ENCODE measurements around the gene MACF1.

MACF1 gene

DNA sequence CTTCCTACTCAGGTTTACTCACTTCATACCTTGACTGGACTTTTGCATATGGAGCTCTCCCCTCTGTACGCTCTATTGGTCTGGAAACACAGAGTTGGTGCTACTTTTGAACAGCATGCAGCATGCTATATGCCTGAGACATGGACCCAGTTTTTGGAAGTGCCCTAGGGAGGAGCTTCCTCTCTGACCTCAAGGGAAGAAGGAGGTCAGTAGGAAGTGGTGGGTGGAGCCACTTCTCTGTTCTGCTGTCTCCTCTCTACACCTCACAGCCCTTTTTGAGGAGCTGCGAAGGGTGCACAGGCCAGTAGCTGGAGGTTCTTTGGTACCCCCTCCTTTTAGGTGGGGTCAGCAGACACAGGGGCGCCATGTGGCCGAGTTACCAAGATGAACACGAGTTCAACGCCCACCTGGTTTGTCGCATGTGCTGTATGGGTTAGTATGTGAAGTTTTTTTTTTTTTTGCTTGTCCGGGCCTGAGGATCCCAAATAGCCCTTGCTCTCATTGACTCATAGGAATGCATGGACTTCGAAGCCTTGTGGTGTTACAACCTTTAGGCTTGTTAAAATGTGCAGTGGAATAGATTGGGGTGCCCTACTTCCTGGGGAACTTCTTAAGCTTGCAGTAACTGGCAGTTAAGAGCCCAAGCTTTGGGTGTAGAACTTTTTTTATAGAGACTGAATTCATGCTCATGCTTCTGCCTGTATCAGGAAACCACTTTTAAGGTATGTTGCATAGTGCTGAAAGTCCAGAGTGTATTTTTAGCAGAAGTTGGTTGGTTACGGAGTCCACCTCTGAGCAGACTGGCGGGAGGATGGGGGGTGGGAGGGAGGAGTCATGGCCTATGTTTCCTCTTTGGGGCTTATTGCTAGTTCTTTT is 10.7 kb downstream of the MACF1 start:
- H3K27me3 ChIP-seq (ENCODE audit: low read depth, low read length), result no peaks in the 10 kb centered on the region
- peaks cover 19 to 44% of the 10 kb centered on the region in 2 donors for H3K4me1 ChIP-seq (ENCODE audit: control insufficient read depth in 1 of 2, insufficient read depth in 2 of 2, low read length in 2 of 2)
- H3K36me3 ChIP-seq (ENCODE audit: control insufficient read depth in 1 of 2, insufficient read depth in 2 of 2, low read length in 2 of 2), result no peaks in the 10 kb centered on the region
- peak overlapping the region; percentile 12 to 26 for H3K4me3 ChIP-seq (ENCODE audit: low read depth in 1 of 2, low read length in 2 of 2)
- H3K27ac ChIP-seq (ENCODE audit: low read length), result peak overlapping the region; percentile 70
- H3K9me3 ChIP-seq (ENCODE audit: control insufficient read depth in 1 of 2, low read length in 2 of 2), result no peaks in the 10 kb centered on the region

DNA sequence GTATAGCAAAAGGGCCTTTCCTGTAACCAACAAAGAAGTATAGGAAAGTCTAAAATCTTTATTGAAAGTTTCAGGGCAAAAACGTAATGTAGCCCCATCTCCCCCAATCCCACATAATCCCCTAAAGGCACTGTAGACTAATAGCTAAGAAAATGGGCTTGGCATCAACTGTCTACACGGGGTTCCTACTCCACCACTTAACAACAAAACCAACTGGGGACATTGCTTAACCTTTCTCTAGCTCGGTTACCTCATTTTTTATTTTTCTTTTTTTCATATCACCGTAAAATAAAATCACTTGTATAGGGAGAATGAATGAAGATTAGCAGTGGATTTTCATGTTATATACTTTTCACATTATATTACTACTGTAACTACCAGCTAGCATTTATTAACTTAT is 12.3 kb downstream of the MACF1 start:
- no peaks in the 10 kb centered on the region for H3K27me3 ChIP-seq (ENCODE audit: low read depth, low read length)
- H3K27ac ChIP-seq (ENCODE audit: low read length), result peak overlapping the region; percentile 70
- H3K4me1 ChIP-seq (ENCODE audit: control insufficient read depth in 1 of 2, insufficient read depth in 2 of 2, low read length in 2 of 2), result peaks cover 19 to 44% of the 10 kb centered on the region in 2 donors
- H3K9me3 ChIP-seq (ENCODE audit: control insufficient read depth in 1 of 2, low read length in 2 of 2), result no peaks in the 10 kb centered on the region
- H3K4me3 ChIP-seq (ENCODE audit: low read depth in 1 of 2, low read length in 2 of 2), result no peak overlapping the region
- no peaks in the 10 kb centered on the region for H3K36me3 ChIP-seq (ENCODE audit: control insufficient read depth in 1 of 2, insufficient read depth in 2 of 2, low read length in 2 of 2)

DNA sequence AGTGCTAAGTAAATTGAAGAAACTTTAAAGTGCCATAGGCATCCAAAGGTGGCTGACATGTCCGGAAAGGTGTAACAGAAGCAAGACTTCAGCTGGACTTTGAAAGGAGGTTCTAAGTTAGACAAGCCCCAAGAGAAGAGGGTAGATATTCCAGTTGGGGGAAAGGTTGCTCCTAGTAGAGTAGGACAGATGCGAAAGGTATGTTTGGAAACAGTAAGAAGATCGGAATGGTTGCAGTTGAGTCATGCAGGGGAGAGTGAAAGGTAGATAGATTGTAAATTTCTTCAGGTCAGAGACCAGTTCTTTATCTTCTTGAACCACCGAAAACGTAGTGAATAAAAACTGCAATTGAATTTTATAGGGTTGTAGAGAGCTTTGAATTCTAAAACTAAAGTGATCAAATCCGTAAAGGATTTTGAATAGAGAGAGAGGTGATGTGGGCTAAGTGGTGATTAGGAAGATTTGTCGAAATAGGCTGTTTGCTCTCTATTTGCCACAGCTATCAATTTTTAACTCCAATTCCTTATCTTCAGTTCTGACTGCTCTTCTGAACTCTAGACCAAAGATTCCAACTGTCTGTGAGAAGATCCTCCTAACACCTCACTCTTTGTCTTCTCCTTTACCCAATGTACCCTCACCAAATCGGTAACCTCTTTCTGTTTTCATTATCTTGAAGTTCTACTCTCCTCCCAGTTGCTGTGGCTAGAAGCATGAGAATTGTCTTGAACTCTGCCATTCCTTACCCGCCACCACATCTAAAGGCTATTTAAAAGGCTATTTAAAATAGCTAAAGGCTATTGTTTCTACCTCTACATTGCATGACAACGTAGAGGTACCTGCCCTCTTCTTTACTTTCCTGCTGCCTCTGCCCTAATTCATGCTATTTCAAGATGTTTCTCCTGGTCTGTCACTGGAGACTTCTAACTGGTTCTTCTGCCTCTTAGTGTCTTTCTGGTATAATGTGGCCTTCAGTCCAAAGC is 16.7 kb downstream of the MACF1 start:
- no peak overlapping the region for H3K27ac ChIP-seq (ENCODE audit: low read length)
- no peaks in the 10 kb centered on the region for H3K9me3 ChIP-seq (ENCODE audit: control insufficient read depth in 1 of 2, low read length in 2 of 2)
- H3K27me3 ChIP-seq (ENCODE audit: low read depth, low read length), result no peaks in the 10 kb centered on the region
- H3K4me3 ChIP-seq (ENCODE audit: low read depth in 1 of 2, low read length in 2 of 2), result no peak overlapping the region
- H3K4me1 ChIP-seq (ENCODE audit: control insufficient read depth in 1 of 2, insufficient read depth in 2 of 2, low read length in 2 of 2), result peaks cover 0 to 28% of the 10 kb centered on the region in 2 donors
- no peaks in the 10 kb centered on the region for H3K36me3 ChIP-seq (ENCODE audit: control insufficient read depth in 1 of 2, insufficient read depth in 2 of 2, low read length in 2 of 2)

DNA sequence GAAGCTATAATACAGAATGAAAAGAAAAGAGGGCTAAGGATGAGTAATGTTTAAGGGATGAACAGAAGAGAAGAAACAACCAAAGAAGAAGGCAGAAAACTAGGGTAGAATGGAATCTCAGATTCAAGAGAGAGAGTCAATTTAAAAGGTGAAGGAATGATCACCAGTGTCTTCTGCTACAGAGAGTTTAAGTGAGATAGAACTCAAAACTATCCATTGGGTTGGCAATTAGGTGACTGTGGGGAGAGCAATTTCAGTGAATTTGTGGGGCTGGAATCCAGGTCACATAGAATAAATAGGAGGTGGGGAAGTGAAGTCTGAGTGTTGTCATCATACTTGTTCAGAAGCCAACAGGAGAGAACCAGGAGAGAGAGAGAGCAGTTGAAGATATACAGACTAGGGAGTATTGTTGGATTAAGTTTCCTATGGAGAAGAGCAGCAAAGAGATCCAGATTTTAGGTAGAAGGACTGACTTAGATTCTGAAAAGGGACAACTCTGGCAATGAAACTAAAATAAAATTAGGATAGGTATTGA is 19.9 kb downstream of the MACF1 start:
- H3K4me3 ChIP-seq (ENCODE audit: low read depth in 1 of 2, low read length in 2 of 2), result no peak overlapping the region
- H3K36me3 ChIP-seq (ENCODE audit: control insufficient read depth in 1 of 2, insufficient read depth in 2 of 2, low read length in 2 of 2), result no peaks in the 10 kb centered on the region
- H3K9me3 ChIP-seq (ENCODE audit: control insufficient read depth in 1 of 2, low read length in 2 of 2), result no peaks in the 10 kb centered on the region
- peaks cover 0 to 13% of the 10 kb centered on the region in 2 donors for H3K4me1 ChIP-seq (ENCODE audit: control insufficient read depth in 1 of 2, insufficient read depth in 2 of 2, low read length in 2 of 2)
- no peak overlapping the region for H3K27ac ChIP-seq (ENCODE audit: low read length)
- H3K27me3 ChIP-seq (ENCODE audit: low read depth, low read length), result no peaks in the 10 kb centered on the region

DNA sequence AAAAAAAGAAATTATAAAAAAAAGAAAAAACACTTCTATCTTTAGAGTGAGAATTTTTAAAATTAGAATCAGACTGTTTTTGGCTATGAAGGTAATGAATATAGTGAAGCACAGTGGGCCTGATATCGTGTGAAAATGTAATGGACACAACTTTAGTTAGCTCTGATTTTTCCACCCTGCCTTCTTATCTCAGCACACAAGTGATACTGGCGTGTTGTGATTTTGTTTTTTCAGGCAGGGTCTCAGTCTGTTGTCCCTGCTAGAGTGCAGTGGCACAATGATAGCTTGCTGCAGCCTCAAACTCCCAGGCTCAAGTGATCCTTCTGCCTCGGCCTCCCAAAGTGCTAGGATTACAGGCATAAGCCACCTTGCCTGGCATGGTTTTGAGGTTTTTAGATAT is 22.3 kb downstream of the MACF1 start:
- H3K27me3 ChIP-seq (ENCODE audit: low read depth, low read length), result no peaks in the 10 kb centered on the region
- H3K27ac ChIP-seq (ENCODE audit: low read length), result no peak overlapping the region
- H3K4me3 ChIP-seq (ENCODE audit: low read depth in 1 of 2, low read length in 2 of 2), result no peak overlapping the region
- H3K9me3 ChIP-seq (ENCODE audit: control insufficient read depth in 1 of 2, low read length in 2 of 2), result no peaks in the 10 kb centered on the region
- H3K4me1 ChIP-seq (ENCODE audit: control insufficient read depth in 1 of 2, insufficient read depth in 2 of 2, low read length in 2 of 2), result peaks cover 0 to 18% of the 10 kb centered on the region in 2 donors
- no peaks in the 10 kb centered on the region for H3K36me3 ChIP-seq (ENCODE audit: control insufficient read depth in 1 of 2, insufficient read depth in 2 of 2, low read length in 2 of 2)

DNA sequence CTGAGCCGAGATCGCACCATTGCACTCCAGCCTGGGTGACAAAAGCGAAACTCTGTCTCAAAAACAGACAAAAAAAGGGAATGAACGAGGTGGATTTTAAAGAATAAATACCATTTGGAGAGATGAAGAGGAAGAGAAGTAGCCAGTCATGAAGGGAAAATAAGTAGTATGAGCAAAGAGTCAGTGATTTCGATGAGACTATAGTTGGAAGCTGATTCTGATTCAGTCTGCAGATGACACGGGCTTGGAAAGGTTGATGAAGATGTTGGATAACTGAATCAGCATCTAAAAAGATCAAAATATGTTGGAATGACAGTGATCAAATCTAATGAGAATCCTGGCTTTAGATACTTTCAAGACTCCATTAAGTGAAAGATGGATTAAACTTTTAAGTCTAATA is 23.8 kb downstream of the MACF1 start:
- Histone ChIP-seq H3K4me1 (ENCODE audit: control insufficient read depth in 1 of 2, insufficient read depth in 2 of 2, low read length in 2 of 2) (peaks cover 0 to 18% of the 10 kb centered on the region in 2 donors), H3K36me3 (ENCODE audit: control insufficient read depth in 1 of 2, insufficient read depth in 2 of 2, low read length in 2 of 2) (peaks cover 0 to 1% of the 10 kb centered on the region in 2 donors), H3K4me3 (ENCODE audit: low read depth in 1 of 2, low read length in 2 of 2) (no peak overlapping the region), H3K27me3 (ENCODE audit: low read depth, low read length) (no peaks in the 10 kb centered on the region), H3K27ac (ENCODE audit: low read length) (no peak overlapping the region), H3K9me3 (ENCODE audit: control insufficient read depth in 1 of 2, low read length in 2 of 2) (no peaks in the 10 kb centered on the region)

DNA sequence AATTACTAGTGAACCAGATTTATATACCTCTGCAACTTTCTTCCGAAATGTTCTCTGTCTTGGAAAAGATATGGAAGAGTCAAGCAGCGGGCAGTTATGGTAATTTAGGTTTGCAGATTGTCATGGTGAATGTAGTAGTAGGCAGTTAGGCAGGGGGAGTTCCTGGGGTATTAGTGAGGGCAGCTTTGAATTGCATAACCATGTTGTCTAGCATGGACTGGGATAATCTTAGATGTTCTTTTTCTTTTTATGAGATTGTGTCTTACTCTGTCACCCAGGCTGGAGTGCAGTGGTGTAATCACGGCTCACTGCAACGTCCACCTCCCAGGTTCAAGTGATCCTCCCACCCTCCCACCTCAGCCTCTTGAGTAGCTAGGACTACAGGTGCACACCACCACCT is 25.0 kb downstream of the MACF1 start:
- H3K4me1 ChIP-seq (ENCODE audit: control insufficient read depth in 1 of 2, insufficient read depth in 2 of 2, low read length in 2 of 2), result peaks cover 0 to 10% of the 10 kb centered on the region in 2 donors
- H3K4me3 ChIP-seq (ENCODE audit: low read depth in 1 of 2, low read length in 2 of 2), result no peak overlapping the region
- H3K36me3 ChIP-seq (ENCODE audit: control insufficient read depth in 1 of 2, insufficient read depth in 2 of 2, low read length in 2 of 2), result peaks cover 0 to 3% of the 10 kb centered on the region in 2 donors
- no peaks in the 10 kb centered on the region for H3K9me3 ChIP-seq (ENCODE audit: control insufficient read depth in 1 of 2, low read length in 2 of 2)
- H3K27ac ChIP-seq (ENCODE audit: low read length), result no peak overlapping the region
- H3K27me3 ChIP-seq (ENCODE audit: low read depth, low read length), result no peaks in the 10 kb centered on the region

DNA sequence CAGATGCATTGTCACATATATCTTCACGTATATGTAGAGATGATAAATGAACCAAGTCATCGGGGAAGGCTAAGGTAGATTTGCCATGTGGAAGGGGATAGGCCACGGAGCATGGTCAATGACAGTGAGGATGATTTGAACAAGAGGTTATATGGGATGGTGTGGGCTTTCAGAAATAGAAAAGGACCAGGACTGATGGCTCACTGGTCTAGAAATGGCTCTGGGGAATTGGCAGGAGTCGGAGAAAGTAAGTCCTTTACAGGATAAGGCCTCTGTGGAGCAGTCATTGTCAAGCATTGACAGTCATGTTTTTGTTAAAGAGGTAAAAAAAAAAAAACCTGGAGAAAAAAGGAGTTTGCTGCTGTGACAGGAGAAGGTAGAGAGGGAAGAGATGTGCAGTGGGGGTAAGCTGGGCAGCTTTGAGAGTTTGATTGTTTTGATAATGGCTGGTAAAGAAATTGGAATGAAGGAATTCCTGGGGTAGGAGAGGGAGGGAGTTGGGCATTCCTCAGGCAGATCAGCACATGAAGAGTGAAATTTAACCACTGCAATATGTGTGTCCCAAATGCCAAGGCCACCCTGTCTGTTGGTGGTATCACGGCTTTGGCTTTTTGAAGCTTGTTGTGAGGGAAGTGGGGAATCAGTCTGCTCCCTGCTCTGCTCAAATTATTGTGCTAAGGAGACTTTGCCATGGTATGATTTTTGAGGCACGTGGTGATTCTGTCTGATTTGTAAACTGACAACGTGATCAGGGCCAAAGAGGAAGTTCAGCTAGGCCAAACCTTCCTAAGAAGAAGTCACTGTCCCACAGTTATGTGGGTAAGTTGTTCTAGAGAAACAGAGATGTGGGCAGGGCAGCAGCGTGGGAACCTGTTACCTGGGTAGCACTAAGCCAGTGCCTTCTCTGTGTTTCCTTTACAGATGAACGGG is 26.0 kb downstream of the MACF1 start:
- H3K27ac ChIP-seq (ENCODE audit: low read length), result peak overlapping the region; percentile 9
- H3K9me3 ChIP-seq (ENCODE audit: control insufficient read depth in 1 of 2, low read length in 2 of 2), result no peaks in the 10 kb centered on the region
- H3K27me3 ChIP-seq (ENCODE audit: low read depth, low read length), result no peaks in the 10 kb centered on the region
- H3K36me3 ChIP-seq (ENCODE audit: control insufficient read depth in 1 of 2, insufficient read depth in 2 of 2, low read length in 2 of 2), result peaks cover 0 to 3% of the 10 kb centered on the region in 2 donors
- H3K4me1 ChIP-seq (ENCODE audit: control insufficient read depth in 1 of 2, insufficient read depth in 2 of 2, low read length in 2 of 2), result peaks cover 0 to 5% of the 10 kb centered on the region in 2 donors
- no peak overlapping the region for H3K4me3 ChIP-seq (ENCODE audit: low read depth in 1 of 2, low read length in 2 of 2)

DNA sequence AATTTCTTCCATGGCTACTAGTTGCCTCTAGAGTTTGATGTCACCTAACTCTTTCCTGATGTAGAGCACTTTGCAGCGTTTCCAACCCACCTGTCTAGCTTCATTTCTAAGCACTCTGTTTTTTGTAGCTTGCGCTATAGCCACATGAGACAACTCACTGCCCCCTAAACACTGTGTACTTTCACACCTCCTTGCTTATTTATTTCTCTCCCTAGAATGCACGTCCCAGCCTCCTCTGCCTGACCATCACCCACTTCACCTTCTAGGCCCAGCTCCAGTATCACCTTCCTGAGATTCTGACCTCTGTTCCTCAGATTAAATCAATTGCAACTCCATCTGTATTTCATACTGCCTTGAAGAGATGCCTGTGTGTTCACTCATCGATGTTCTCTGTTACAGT is 32.5 kb downstream of the MACF1 start:
- no peak overlapping the region for H3K27ac ChIP-seq (ENCODE audit: low read length)
- no peaks in the 10 kb centered on the region for H3K9me3 ChIP-seq (ENCODE audit: control insufficient read depth in 1 of 2, low read length in 2 of 2)
- H3K27me3 ChIP-seq (ENCODE audit: low read depth, low read length), result no peaks in the 10 kb centered on the region
- H3K36me3 ChIP-seq (ENCODE audit: control insufficient read depth in 1 of 2, insufficient read depth in 2 of 2, low read length in 2 of 2), result peaks cover 0 to 3% of the 10 kb centered on the region in 2 donors
- no peak overlapping the region for H3K4me3 ChIP-seq (ENCODE audit: low read depth in 1 of 2, low read length in 2 of 2)
- H3K4me1 ChIP-seq (ENCODE audit: control insufficient read depth in 1 of 2, insufficient read depth in 2 of 2, low read length in 2 of 2), result peaks cover 0 to 12% of the 10 kb centered on the region in 2 donors

DNA sequence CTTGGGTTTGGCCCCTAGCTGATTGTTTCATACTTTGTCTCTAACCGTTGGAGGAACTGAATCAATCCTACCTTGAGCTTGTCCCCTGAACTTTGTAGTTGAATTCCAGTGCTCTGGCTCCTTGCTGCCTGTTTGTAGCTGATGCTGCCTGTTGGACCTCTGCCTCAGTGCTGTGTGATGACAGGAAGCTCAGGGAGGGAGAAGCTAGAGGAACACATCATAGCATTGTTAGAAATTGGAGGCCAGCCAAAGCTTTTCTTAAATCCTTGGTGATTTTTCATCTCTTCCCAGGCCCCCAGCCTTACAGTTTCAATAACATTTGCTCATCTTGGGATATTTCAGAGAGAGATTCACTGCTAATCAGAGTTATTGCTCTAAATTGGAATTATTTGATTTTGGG is 34.0 kb downstream of the MACF1 start:
- H3K27me3 ChIP-seq (ENCODE audit: low read depth, low read length), result no peaks in the 10 kb centered on the region
- H3K36me3 ChIP-seq (ENCODE audit: control insufficient read depth in 1 of 2, insufficient read depth in 2 of 2, low read length in 2 of 2), result peaks cover under 1 to 5% of the 10 kb centered on the region in 2 donors
- H3K4me3 ChIP-seq (ENCODE audit: low read depth in 1 of 2, low read length in 2 of 2), result no peak overlapping the region
- H3K9me3 ChIP-seq (ENCODE audit: control insufficient read depth in 1 of 2, low read length in 2 of 2), result no peaks in the 10 kb centered on the region
- peaks cover 0 to 12% of the 10 kb centered on the region in 2 donors for H3K4me1 ChIP-seq (ENCODE audit: control insufficient read depth in 1 of 2, insufficient read depth in 2 of 2, low read length in 2 of 2)
- H3K27ac ChIP-seq (ENCODE audit: low read length), result no peak overlapping the region

Data from muscle layer of duodenum (tissue), 2 donors.